Activated T-helper 9 cell treated with anti-CD3 and anti-CD28 coated beads, Interleukin-2, amount 50 U/mL, for 16 hours (primary cell): ENCODE measurements around the gene IRX4.

ENCODE experiments used
- DNase-seq: peaks from one replicate; pipeline ENCODE4 v3.0.0-alpha.2; 2020; ENCODE audit warnings: low read depth

The IRX4 gene

GRCh38 chr5:1882337-1883119, at the start of gene IRX4:
IRX4 (minus strand) TSS chr5:1882925; CDS start chr5:1882647, 278 bp downstream.
- no peak for DNase-seq

DNA sequence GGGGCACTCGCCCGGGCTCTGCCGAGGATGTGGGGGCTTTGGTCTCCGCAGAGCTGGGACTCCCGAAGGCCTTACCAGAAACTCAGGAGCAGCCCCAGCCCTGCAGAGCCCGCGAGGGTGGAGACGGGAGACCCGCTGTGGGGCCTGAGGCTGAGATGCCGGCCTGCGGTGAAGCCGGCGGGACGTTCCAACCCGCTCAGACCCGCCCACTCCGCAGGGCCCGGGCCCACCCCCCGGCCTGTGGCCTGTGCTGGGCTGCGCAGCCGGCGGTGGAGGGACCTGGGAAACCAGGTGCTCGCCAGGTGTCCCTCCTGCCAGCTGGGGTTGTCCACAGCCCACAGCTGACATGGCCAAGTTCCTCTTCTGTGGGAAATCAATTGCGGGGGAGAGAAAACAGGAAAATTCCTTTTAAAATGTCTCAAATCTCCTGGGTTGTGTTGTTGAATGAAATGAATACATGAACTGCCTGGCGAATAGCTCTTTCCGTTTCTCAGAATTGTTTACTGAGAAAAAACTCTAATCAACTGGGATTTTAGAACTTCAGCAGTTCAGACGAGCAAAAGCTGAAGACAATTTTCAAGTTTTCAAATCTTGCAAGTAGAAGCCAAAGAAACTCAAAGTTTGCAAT, 49.0 kb upstream of the IRX4 start:
- no peak for DNase-seq

GRCh38 chr5:1930880-1931603, 48.3 kb upstream of the IRX4 start:
- DNase-seq, result no peak

GRCh38 chr5:1930501-1930879, 47.8 kb upstream of the IRX4 start:
- DNase-seq, result no peak

- DNase-seq, result no peak
Observed at GRCh38 chr5:1929108-1929991, 46.6 kb upstream of the IRX4 start.

DNA sequence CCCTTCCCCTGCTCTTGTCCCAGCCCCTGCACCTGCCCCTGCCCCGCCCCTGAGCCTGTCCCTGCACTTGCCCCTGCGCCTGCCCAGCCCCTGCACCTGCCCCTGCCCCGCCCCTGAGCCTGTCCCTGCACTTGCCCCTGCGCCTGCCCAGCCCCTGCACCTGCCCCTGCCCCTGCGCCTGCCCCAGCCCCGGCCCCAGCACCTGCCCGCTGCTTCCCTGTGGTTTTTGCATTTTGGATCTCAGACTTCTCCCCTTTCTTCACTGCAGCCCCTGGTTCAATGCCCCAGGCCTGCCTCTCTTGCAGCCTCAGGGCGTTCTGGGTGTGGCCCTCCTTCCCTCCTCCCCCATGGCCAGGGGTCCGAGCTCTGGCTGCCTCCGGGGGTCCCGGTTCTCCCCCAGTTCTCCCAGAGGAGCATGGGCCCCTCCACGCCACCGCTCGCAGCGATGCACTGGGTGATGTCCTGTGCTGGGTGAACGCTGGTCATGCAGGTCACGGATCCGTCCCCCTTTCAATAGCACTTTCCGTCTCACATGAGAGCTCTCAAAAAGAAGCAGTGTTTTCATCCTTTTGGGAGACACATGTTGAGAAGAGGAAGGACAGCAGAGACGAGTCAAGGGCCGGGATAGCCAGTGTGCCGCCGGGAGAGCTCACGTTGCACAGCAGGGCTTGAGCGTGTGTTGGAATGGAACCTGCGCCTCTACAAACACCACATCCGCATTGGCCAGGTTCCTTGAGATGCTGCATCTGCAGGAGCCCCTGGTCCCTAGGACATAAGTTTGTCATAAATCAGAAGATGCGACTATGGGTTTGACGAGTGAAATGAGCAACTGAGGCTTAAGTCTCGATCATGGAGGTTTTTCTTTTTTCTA, 44.0 kb upstream of the IRX4 start:
- no peak for DNase-seq

- no peak for DNase-seq
Observed at GRCh38 chr5:1926071-1926440, 43.3 kb upstream of the IRX4 start.

DNA sequence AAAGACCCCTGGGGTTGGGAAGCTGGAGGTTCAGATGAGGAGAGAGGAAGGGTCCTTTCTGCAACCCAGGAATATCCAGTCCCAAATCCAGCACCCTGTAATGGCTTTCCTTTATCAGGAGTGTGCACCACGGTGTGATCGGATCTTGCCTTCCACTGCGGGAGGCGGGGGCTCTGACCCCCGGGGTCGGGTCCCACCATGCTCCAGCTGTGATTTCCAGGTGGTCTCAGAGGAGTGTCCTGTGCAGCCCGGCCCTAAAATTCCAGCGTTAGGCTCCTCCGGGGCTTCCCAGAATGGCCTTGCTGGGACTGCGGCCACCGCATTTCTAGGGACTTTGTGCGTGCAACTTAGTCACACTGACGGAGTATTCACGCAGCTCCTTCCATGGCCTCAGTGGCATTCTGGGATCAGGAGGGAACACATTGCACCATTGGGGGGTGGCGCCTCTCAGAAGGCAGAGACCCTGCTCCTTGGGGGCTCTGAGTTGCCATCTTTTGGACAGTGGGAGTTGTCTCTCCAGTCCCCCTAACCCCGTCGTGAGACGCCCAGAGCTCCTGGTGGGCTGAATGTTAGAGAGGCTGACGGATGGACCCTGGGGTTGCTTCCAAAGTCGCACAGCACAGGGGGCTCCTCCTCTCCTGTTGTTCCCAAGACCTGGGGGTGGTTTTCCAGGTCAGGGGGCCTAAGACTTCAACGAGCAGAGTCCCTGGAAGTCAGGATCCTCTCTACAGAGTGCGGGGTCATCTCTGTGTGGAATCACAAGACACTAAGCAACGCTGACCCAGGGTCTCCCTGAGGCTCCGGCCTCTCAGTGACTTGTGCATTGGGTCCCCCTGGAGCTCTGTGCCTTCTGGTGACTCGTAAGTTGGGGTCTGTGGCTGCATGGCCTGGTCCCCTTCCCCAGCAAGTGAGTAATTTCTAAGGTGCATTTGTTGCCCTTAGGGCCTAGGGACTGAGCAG, 42.7 kb upstream of the IRX4 start:
- no peak for DNase-seq

- no peak for DNase-seq
Observed at GRCh38 chr5:1923766-1924165, 41.0 kb upstream of the IRX4 start.

DNA sequence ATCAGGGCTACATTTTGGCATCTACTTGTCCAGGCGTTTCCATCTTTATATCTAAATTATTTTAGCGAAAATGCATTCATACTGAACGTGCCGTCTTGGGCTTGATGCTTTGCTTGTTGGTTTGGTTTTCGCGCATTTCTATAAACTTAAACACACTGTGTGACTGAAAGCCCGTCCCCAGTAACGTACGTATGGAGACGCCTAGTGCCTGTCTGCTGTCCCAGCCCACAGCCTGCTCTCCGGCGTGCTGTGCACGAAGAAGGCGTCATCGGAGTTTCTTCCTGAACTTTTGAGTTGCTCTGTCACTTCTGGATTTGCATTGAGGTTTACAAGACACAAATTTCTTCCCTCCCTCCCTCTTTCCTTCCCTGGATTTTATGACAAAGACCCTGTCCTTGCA, 40.6 kb upstream of the IRX4 start:
- DNase-seq, result no peak

DNA sequence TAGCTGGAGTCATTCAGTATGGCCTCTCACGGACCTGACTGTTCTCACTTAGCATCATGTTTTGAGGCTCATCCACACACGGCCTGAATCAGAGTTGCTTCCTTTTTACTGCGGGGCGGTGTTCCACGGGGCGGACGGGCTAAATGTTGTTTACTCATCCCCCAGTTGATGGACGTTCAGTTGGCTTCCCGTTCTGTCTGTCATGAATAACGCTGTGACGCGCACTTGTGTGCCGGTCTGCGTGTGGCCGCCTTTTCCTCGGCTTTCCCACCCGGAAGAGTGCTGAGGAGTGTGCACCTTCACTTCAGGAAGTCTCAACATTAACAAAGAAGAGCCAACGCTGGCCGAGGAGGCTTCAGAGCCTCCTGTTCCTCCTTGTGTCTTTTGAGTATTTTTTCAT, 39.0 kb upstream of the IRX4 start:
- no peak for DNase-seq

DNA sequence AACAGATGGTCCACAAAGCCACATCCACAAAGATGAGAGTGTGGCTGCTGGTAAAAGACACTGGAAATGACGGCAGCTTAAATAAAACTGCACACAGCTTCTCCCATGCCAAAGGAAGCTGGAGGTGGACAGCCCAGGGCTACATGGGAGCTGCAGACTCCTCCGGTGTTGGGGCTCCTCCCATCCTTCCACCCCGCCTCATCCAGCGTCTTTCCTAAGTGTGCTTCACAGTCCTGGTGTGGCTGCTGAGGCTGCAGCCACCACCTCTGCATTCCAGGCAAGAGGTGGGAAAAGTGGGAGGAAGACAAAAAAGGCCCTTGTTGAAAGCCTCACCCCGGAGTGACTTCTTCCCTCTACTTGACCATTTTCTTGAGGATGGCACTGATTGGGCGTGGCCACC, 37.0 kb upstream of the IRX4 start:
- no peak for DNase-seq

DNA sequence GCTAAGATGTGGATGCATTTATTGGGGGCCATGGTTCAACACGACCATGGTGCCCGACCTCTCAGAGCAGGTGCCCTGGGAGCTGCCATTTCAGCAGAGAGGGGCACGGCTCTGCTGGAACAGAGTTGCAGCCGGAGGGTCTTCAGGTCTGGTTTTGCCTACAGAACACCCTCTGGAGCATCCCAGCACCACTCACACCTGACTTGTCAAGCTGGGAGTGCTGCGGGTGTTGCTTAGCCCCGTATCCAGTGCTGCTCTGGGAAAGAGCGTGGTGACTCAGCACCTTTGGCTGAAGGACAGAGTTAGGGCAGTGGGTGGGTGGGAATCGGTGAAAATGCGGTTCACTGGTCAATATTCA, 36.5 kb upstream of the IRX4 start:
- no peak for DNase-seq

- DNase-seq, result no peak
Observed at GRCh38 chr5:1918488-1919208, 35.9 kb upstream of the IRX4 start.

DNA sequence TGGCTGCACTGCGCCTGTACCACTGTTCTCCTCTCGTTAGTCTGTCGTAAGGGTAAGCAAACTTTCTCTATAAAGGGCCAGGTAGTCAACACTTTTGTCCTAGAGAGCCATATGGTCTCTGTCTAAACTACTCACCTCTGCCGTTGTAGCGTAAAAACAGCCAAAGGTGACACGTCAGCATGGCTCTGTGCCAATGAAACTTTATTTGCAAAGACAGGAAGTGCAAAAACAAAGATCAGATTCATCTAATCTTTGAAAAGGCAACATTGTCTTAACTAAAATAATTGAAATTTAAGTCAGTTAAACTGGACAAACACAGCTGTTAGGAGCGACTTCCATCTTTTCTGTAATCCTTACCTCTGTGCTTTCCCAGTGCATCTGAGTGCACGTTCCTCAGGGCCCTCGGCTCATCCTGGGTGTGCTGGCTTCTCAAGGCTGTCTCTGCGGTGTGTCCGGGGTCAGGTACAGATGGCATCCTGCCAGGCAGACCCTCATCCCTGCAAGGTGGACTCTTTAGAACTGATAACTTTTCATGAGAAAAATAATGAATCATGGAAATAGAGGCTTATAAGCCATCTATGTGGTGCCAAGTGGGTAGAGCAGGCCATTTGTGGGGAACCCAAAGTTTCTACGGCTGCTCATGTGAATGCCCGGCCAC, 35.2 kb upstream of the IRX4 start:
- DNase-seq, result no peak

DNA sequence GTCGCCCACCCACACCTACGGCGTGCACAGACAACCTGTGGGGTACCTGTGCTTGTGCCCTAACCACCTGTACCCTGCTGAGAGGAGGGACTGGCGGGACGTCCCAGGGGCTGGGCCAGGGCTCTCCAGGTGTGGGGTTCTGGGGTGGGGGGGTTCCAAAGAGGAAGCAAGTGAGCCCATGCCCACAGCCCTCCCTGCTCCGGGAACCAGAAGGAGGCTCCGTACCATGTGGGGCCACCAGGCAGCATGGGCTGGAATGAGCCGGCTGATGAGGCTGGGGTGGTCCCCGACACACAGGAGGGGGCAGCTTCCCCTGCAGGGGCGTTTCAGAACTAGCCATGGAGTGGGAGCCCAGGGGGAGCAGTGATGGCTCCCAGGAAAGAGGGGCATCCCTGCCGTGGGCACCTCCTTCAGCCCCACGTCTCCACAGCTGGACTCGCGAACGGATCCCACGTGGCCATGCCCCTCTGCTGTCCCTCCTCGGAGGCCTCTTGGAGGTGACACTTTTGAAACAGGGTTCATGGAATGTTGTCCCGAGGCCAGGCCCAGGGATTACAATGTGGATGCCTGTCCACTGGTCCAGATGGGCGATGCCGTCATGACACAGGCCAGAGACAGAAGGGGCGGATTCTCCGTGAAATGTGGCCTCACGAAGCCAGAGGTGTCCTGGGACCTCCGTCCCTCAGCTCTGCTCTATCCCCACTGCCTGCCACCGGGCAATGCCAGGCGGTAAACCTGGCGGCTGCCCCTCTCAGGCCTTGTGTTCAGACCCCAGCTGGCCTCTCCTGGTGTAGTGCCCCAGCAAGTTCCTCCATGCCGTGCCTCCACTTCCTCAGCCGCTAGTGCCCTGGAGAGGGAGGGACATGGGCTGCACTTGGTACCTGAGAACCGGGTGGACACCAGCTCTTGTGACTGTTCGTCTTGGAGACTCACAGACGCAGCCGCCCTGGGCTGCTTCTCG, 33.6 kb upstream of the IRX4 start:
- no peak for DNase-seq

GRCh38 chr5:1915316-1915715, 32.6 kb upstream of the IRX4 start:
- DNase-seq, result no peak

- no peak for DNase-seq
Observed at GRCh38 chr5:1914471-1914870, 31.7 kb upstream of the IRX4 start.
